ENCODE measurements around the gene LHFPL5. TPM values are rescaled to one million over a fixed set of nuclear protein-coding genes. Genes with fewer than 3 reads are reported as not detected.

The LHFPL5 gene
- not detected for total RNA-seq

DNA sequence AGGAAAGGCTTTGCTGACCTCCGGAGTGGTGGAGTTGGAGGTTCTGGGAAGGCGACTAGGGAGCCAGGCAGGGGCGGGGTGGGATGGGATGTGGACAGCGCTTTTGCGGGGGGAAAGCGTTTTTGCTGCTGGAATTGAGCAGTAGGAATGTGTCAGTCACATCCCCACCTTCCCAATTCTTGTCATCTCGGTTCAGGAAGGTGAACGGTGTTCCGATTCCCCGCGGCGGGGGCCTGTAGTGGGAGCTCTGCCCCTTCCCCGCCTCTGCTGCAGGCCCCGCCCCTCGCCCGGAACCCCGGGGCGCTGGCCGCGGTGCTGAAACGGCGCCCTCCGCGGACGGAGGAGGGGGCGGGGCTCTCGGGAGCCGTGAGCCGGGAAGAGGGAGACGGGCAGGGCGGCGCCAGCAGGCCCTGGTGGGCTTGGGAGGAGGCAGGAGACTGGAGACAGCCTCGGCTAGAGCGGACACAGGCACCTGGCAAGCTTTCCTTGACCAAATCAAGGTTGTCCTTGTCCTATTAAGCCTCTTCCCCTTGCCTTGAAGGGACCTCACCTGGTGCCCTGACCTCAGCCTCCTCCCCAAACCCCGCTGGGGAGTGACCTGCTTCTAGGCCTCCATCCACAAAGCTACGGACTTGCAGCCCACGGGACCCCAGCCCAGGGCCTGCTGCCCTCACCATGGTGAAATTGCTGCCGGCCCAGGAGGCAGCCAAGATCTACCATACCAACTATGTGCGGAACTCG is at the start of gene LHFPL5:
LHFPL5 (plus strand) TSS at position 357 of the 741 bp plus-strand sequence; CDS start at position 676, 319 bp downstream.
- peak; percentile 72 to 85 for ATAC-seq
- H3K4me1 Mint-ChIP-seq (ENCODE audit: low read depth in 2 of 2) = peaks cover 0 to 8% of the 10 kb centered on the region in 2 donors
- peaks cover 12 to 13% of the 10 kb centered on the region in 2 donors for H3K27me3 Mint-ChIP-seq
- DNase-seq (ENCODE audit: low spot score) = no peak
- H3K27ac Mint-ChIP-seq = no peak within 1 kb of the TSS
- H3K9me3 Mint-ChIP-seq = no peaks in the 10 kb centered on the region
- no peak within 1 kb of the TSS for H3K4me3 Mint-ChIP-seq
- H3K36me3 Mint-ChIP-seq = no peaks in the 10 kb centered on the region

GRCh38 chr6:35757456-35758123 is 47.6 kb upstream of the LHFPL5 start:
- DNase-seq (ENCODE audit: low spot score) (no peak), ATAC-seq (no peak)
- Mint-ChIP-seq H3K4me1 (ENCODE audit: low read depth in 2 of 2) (peaks cover 0 to 7% of the 10 kb centered on the region in 2 donors), H3K36me3 (no peaks in the 10 kb centered on the region), H3K4me3 (no peak overlapping the region), H3K9me3 (no peaks in the 10 kb centered on the region), H3K27me3 (peaks cover 25 to 33% of the 10 kb centered on the region in 2 donors), H3K27ac (no peak overlapping the region)

- no peaks in the 10 kb centered on the region for H3K36me3 Mint-ChIP-seq
- ATAC-seq = no peak
- peaks cover 41 to 51% of the 10 kb centered on the region in 2 donors for H3K27me3 Mint-ChIP-seq
- H3K4me3 Mint-ChIP-seq = no peak overlapping the region
- no peak overlapping the region for H3K27ac Mint-ChIP-seq
- DNase-seq (ENCODE audit: low spot score) = no peak
- H3K9me3 Mint-ChIP-seq = no peaks in the 10 kb centered on the region
- H3K4me1 Mint-ChIP-seq (ENCODE audit: low read depth in 2 of 2) = peaks cover 0 to 11% of the 10 kb centered on the region in 2 donors
These were observed 45.7 kb upstream of the LHFPL5 start for GRCh38 chr6:35759426-35759825.

- ATAC-seq (no peak), DNase-seq (ENCODE audit: low spot score) (no peak)
- Mint-ChIP-seq H3K4me3 (no peak overlapping the region), H3K27ac (no peak overlapping the region), H3K36me3 (no peaks in the 10 kb centered on the region), H3K27me3 (peaks cover 33 to 36% of the 10 kb centered on the region in 2 donors), H3K9me3 (no peaks in the 10 kb centered on the region), H3K4me1 (ENCODE audit: low read depth in 2 of 2) (peaks cover 0 to 4% of the 10 kb centered on the region in 2 donors)
These were observed 39.4 kb upstream of the LHFPL5 start for GRCh38 chr6:35765739-35766138.

DNA sequence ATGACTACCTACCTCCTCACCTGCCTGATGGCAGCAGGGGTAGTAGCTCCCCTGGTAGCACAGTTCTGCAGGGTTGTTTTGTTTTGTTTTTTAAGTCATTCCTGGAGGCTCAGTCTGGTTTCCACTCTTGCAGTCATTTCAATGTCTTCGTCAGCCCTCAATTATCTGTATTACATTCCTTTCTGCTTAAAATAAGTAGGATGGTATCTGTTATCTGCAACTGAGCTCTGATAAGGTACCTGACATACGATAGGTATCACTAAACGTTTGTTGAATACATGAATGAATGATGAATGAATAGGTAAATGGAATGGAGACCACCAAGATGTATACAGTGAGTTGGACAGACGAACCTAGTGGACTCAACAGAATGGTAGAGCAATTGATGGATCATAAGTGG is 35.9 kb upstream of the LHFPL5 start:
- Mint-ChIP-seq H3K4me1 (ENCODE audit: low read depth in 2 of 2) (peaks cover 0 to under 1% of the 10 kb centered on the region in 2 donors), H3K36me3 (no peaks in the 10 kb centered on the region), H3K9me3 (no peaks in the 10 kb centered on the region), H3K27ac (no peak overlapping the region), H3K27me3 (peaks cover 8 to 20% of the 10 kb centered on the region in 2 donors), H3K4me3 (no peak overlapping the region)
- ATAC-seq (no peak), DNase-seq (ENCODE audit: low spot score) (no peak)

DNA sequence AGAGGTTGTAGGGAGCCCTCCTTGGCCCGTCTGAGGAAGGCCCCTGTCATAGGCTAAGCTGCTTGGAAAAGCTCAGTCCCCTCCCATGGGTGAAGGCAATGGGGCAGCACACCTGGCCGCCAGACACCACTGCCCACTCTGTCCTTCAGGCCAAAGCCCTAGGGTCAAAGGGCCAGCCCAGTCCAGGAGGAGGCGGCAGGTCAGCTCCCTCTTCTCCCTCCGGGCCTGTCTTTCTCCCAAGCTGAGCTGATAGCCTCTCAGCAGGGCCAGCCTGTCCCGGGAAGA is 33.9 kb upstream of the LHFPL5 start:
- H3K9me3 Mint-ChIP-seq = no peaks in the 10 kb centered on the region
- H3K4me3 Mint-ChIP-seq = no peak overlapping the region
- ATAC-seq = peak; percentile 20 to 45
- H3K4me1 Mint-ChIP-seq (ENCODE audit: low read depth in 2 of 2) = no peaks in the 10 kb centered on the region
- no peak for DNase-seq (ENCODE audit: low spot score)
- H3K27me3 Mint-ChIP-seq = peaks cover 11 to 22% of the 10 kb centered on the region in 2 donors
- no peaks in the 10 kb centered on the region for H3K36me3 Mint-ChIP-seq
- H3K27ac Mint-ChIP-seq = no peak overlapping the region

DNA sequence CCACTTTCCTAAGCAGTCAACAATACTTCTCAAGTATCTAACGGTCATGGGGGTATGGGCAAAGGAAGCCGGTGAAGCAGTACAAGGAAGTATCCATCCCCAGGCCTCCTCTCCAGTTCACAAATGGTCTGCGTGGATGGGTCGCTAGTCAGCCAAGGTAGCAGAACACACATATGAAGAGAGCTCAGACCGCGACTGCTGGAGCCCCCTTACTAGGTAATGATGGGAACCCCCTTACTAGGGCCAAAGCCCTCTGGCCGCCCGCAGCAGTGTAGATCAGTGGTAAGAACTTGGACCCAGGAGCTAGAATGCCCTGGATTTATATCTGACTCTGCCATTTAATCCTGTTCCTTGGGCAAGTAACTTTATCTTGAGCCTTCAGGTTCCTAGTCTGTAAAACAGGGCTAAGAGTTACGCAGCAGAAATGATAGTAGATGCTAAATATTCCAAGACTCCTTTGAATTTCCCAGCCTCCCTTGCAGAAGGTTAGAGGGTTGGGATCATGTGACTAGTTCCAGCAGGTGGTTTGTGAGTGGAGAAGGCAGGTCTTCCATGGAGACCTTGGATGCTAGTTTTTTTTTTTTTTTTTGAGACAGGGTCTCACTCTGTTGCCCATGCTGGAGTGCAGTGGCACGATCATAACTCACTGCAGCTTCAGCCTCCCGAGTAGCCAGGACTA is 30.9 kb upstream of the LHFPL5 start:
- Mint-ChIP-seq H3K27ac (no peak overlapping the region), H3K4me1 (ENCODE audit: low read depth in 2 of 2) (peaks cover 0 to 5% of the 10 kb centered on the region in 2 donors), H3K4me3 (no peak overlapping the region), H3K9me3 (no peaks in the 10 kb centered on the region), H3K27me3 (peaks cover 20 to 25% of the 10 kb centered on the region in 2 donors), H3K36me3 (no peaks in the 10 kb centered on the region)
- ATAC-seq = no peak
- DNase-seq (ENCODE audit: low spot score) = no peak

DNA sequence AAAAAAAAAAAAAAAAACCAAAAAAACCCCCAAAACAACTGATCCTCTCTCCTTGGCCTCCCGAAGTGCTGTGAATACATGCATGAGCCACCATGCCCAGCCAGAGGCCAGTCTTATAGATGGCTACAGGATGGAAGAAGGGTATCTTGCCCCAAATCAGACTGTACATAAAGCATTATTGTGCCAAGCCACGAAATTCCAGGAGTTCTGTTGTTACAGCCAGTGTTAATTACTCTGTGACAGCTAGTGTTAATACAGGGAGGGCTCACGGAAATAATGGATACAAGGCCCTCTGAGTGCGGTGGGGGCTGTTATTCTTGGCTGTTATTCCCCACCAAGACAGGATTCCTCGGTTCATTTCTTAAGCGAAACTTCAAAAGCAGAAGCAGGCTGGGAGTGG is 30.1 kb upstream of the LHFPL5 start:
- H3K9me3 Mint-ChIP-seq = no peaks in the 10 kb centered on the region
- DNase-seq (ENCODE audit: low spot score) (no peak), ATAC-seq (no peak)
- no peaks in the 10 kb centered on the region for H3K36me3 Mint-ChIP-seq
- no peak overlapping the region for H3K4me3 Mint-ChIP-seq
- H3K27me3 Mint-ChIP-seq = peaks cover 20 to 30% of the 10 kb centered on the region in 2 donors
- H3K27ac Mint-ChIP-seq = no peak overlapping the region
- peaks cover 0 to 5% of the 10 kb centered on the region in 2 donors for H3K4me1 Mint-ChIP-seq (ENCODE audit: low read depth in 2 of 2)

- H3K4me1 Mint-ChIP-seq (ENCODE audit: low read depth in 2 of 2) = peaks cover 0 to 5% of the 10 kb centered on the region in 2 donors
- H3K4me3 Mint-ChIP-seq = peak within 1 kb of the TSS; percentile 61
- DNase-seq (ENCODE audit: low spot score) = no peak
- no peak within 1 kb of the TSS for H3K27ac Mint-ChIP-seq
- peak in 1 of 2 donors; percentile 29 for ATAC-seq
- no peaks in the 10 kb centered on the region for H3K36me3 Mint-ChIP-seq
- peaks cover 25 to 32% of the 10 kb centered on the region in 2 donors for H3K27me3 Mint-ChIP-seq
- H3K9me3 Mint-ChIP-seq = no peaks in the 10 kb centered on the region
These were observed 28.6 kb upstream of the LHFPL5 start, which contains the start of gene CLPSL2 for GRCh38 chr6:35776364-35777215. TSS of gene CLPSL2 (plus strand) at chr6:35776598. CDS start at chr6:35776619, 21 bp downstream.

DNA sequence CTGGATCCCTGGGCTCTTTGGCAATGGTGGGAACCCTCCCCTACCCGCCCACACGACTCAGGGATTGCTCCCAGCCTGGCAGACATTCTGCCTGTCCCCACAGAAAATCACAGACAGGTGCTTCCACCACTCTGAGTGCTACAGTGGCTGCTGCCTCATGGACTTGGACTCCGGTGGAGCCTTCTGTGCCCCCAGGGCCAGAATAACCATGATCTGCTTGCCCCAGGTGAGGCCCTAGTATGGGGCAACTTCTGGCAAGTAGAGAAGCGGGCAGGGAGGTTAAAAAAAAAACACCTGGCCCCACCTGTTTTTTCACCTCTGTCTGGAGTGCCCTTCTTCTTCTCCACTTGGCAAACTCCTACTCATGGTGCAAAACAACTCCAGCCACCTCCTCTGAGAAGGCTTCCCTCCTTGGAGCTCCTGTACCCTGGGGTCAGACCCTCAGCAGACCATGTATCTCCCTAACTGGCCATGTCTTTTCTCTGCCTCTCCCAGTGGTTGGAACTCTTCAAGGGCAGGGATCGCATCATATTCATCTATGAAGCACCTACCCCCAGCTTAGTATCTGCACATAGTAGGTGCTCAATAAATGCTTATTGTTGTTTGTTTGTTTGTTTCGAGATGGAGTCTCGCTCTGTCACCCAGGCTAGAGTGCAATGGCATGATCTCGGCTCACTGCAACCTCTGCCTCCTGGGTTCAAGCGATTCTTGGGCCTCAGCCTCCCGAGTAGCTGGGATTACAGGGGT is 27.6 kb upstream of the LHFPL5 start:
- Mint-ChIP-seq H3K36me3 (no peaks in the 10 kb centered on the region), H3K4me3 (no peak overlapping the region), H3K27me3 (peaks cover 31 to 33% of the 10 kb centered on the region in 2 donors), H3K27ac (no peak overlapping the region), H3K9me3 (no peaks in the 10 kb centered on the region), H3K4me1 (ENCODE audit: low read depth in 2 of 2) (peaks cover 0 to 5% of the 10 kb centered on the region in 2 donors)
- ATAC-seq (no peak), DNase-seq (ENCODE audit: low spot score) (no peak)

- H3K36me3 Mint-ChIP-seq = no peaks in the 10 kb centered on the region
- DNase-seq (ENCODE audit: low spot score) (no peak), ATAC-seq (no peak)
- H3K4me1 Mint-ChIP-seq (ENCODE audit: low read depth in 2 of 2) = peaks cover 0 to 5% of the 10 kb centered on the region in 2 donors
- H3K27me3 Mint-ChIP-seq = peaks cover 31 to 33% of the 10 kb centered on the region in 2 donors
- no peak overlapping the region for H3K27ac Mint-ChIP-seq
- H3K9me3 Mint-ChIP-seq = no peaks in the 10 kb centered on the region
- H3K4me3 Mint-ChIP-seq = no peak overlapping the region
These were observed 26.7 kb upstream of the LHFPL5 start for GRCh38 chr6:35778437-35778836.

DNA sequence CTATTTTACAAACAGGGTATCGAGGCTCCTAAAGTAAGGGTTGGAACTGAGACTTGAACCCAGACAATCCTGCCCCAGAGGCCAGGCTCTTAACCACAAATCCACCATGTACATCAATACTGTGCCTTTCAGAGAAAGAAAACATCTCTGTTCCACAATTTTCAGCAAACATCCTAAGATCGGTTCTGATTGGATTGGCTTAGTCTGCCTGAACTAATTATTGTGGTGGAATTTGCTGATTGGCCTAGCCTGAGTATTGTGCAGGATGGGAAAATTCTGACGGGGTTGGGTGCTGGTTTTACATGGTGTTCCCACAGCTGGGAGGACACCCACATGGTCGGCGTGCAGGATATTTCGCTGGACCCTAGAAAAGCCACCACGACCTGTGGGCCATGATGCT is 24.4 kb upstream of the LHFPL5 start, which contains the start of gene CLPSL1:
CLPSL1 (plus strand) TSS at position 301 of the 400 bp plus-strand sequence; CDS start at position 393, 92 bp downstream.
- peaks cover 34 to 41% of the 10 kb centered on the region in 2 donors for H3K27me3 Mint-ChIP-seq
- H3K4me1 Mint-ChIP-seq (ENCODE audit: low read depth in 2 of 2) = peaks cover 0 to 5% of the 10 kb centered on the region in 2 donors
- no peaks in the 10 kb centered on the region for H3K9me3 Mint-ChIP-seq
- DNase-seq (ENCODE audit: low spot score) (no peak), ATAC-seq (no peak)
- no peak within 1 kb of the TSS for H3K27ac Mint-ChIP-seq
- no peak within 1 kb of the TSS for H3K4me3 Mint-ChIP-seq
- H3K36me3 Mint-ChIP-seq = no peaks in the 10 kb centered on the region
